ENCODE data around the gene CCND1.
A peak's percentile ranks its signal among the peaks of the same experiment; 100 is the strongest.

Gene CCND1

DNA sequence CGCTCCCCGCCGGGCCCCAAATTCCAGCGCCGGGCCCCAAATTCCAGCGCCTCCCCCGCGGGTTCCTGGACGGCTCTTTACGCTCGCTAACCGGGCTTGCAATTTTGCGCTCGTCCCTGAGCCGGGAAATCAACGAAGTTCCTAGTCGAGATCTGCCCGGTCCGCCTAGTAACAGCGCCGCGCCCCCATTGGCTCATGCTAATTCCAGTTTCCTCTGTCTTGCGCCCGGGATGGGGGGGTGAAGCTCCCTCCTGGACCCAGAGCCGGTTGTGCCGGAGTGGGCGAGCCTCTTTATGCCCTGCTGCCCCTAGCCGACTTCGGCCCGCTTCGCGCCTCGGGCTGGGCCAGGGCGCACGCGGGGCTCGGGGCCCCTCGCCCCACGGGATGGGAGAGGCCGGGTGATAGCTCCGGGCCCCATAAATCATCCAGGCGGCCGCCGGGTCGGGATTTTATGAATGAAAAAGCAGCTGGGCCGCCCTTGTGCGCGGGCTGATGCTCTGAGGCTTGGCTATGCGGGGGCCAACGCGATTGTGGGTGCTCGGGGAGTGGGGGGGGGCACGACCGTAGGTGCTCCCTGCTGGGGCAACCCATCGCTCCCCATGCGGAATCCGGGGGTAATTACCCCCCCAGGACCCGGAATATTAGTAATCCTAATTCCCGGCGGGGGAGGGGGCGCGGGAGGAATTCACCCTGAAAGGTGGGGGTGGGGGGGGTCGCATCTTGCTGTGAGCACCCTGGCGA lies 1.8 kb upstream of the CCND1 start:
- FAIRE-seq: peak; percentile 49
- peak; percentile 40 for DNase-seq (ENCODE audit: extremely low spot score, insufficient read length, low read depth)

DNA sequence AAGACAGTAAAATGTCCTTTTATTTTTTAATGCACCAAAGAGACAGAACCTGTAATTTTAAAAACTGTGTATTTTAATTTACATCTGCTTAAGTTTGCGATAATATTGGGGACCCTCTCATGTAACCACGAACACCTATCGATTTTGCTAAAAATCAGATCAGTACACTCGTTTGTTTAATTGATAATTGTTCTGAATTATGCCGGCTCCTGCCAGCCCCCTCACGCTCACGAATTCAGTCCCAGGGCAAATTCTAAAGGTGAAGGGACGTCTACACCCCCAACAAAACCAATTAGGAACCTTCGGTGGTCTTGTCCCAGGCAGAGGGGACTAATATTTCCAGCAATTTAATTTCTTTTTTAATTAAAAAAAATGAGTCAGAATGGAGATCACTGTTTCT lies 1.1 kb upstream of the CCND1 start:
- FAIRE-seq: no peak
- no peak for DNase-seq (ENCODE audit: extremely low spot score, insufficient read length, low read depth)

DNA sequence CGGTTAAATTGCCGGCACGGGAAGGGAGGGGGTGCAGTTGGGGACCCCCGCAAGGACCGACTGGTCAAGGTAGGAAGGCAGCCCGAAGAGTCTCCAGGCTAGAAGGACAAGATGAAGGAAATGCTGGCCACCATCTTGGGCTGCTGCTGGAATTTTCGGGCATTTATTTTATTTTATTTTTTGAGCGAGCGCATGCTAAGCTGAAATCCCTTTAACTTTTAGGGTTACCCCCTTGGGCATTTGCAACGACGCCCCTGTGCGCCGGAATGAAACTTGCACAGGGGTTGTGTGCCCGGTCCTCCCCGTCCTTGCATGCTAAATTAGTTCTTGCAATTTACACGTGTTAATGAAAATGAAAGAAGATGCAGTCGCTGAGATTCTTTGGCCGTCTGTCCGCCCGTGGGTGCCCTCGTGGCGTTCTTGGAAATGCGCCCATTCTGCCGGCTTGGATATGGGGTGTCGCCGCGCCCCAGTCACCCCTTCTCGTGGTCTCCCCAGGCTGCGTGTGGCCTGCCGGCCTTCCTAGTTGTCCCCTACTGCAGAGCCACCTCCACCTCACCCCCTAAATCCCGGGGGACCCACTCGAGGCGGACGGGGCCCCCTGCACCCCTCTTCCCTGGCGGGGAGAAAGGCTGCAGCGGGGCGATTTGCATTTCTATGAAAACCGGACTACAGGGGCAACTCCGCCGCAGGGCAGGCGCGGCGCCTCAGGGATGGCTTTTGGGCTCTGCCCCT lies 529 bp upstream of the CCND1 start:
- no peak for FAIRE-seq
- no peak for DNase-seq (ENCODE audit: extremely low spot score, insufficient read length, low read depth)

DNA sequence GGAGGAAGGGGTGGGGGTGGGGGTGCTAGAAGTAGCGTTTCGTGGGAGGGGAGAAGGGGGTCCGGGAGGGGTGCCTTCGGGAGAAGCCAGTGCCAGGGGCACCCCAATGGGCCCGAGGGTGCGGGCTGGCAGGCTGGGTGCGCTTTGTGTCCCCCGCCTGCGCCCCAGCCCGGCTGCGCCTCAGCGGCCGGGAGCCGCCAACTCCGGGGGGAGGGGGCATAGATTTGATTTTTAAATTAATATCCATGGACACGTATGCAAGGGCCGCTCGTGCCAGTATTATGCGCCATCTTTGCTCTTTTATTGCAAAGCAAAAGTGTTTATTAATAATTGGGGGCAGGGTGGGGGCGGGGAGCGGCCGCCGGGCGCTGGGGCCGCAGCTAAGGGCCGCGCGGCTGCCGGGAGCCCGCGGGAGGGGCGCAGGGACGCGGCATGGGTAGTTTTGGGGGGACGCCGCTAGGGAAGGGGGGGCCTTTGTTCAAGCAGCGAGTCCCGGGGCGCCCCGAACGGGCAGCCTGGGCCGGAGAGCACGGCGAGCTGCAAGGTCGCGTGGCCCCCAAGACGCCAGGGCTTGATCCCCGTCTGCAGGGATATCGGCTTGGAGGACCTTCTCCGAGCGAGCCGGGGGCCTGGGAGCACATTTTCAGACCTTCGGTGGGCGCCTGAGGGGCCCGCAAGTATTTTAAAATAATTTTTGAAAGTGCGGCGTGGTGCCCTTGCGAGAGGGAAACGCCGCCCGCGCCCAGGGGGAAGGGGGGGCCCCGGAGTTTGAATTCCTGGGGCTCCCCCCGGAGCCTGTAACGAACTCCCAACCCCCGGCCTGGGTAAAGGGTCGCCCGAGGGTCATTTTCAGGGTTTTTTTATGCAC lies 959 bp downstream of the CCND1 start:
- no peak for DNase-seq (ENCODE audit: extremely low spot score, insufficient read length, low read depth)
- no peak for FAIRE-seq

DNA sequence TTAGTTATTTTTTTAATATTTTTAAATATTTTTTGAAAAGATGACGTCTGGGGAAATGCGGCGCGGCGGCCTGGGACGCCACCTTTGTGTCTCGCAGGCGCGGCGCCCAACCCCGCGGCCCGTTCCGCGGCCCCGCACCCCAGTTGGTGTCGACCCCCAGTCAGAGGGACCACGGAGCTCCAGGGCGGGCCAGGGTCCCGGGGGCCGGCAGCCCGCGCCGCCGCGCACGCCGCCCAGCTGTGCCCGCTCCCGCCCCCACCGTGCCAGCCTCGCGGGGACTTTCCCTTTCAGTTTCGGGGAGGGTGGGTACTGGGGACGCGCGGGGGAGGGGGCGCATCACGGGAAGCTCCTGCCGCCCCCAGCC lies 1.6 kb downstream of the CCND1 start:
- no peak for FAIRE-seq
- no peak for DNase-seq (ENCODE audit: extremely low spot score, insufficient read length, low read depth)

DNA sequence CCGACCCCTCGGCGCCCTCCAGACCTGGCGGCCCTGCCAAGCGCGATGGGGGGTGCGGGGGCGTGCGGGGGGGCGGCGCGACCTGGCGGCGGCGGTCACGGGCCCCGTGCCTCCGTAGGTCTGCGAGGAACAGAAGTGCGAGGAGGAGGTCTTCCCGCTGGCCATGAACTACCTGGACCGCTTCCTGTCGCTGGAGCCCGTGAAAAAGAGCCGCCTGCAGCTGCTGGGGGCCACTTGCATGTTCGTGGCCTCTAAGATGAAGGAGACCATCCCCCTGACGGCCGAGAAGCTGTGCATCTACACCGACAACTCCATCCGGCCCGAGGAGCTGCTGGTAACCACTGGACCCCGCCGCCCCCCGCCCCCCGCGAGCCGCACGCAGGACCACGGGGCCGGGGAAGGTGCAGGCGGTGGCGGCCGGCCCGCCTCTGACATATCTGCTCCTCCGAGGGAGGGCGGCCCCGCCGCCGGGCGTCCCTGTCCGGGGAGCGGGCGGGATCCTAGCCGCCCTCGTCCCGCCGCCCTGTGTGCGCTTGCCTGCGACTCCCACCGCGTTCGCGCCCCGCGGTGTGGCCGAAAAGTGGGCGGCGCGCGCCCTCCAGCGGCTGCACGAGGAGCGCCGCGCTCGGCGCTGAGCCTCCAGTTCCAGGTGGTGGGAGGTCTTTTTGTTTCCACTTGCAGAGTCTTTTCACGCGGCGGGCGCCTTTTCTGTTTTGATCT lies 2.1 kb downstream of the CCND1 start:
- DNase-seq (ENCODE audit: extremely low spot score, insufficient read length, low read depth): peak; percentile 82
- peak; percentile 52 for FAIRE-seq

DNA sequence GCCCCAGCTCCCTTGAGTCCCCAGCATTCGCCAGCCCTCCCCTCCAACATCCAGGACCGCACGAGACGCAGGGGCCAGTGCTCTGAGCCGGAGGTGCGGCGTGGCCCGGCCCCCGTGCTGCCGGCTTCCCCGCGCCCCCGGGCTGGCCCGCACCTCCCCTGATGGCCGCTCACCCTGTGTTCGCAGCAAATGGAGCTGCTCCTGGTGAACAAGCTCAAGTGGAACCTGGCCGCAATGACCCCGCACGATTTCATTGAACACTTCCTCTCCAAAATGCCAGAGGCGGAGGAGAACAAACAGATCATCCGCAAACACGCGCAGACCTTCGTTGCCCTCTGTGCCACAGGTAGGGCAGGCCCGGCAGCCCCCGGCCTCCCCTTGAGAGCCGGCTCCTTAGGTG lies 2.7 kb downstream of the CCND1 start:
- FAIRE-seq (no peak), DNase-seq (ENCODE audit: extremely low spot score, insufficient read length, low read depth) (no peak)

DNA sequence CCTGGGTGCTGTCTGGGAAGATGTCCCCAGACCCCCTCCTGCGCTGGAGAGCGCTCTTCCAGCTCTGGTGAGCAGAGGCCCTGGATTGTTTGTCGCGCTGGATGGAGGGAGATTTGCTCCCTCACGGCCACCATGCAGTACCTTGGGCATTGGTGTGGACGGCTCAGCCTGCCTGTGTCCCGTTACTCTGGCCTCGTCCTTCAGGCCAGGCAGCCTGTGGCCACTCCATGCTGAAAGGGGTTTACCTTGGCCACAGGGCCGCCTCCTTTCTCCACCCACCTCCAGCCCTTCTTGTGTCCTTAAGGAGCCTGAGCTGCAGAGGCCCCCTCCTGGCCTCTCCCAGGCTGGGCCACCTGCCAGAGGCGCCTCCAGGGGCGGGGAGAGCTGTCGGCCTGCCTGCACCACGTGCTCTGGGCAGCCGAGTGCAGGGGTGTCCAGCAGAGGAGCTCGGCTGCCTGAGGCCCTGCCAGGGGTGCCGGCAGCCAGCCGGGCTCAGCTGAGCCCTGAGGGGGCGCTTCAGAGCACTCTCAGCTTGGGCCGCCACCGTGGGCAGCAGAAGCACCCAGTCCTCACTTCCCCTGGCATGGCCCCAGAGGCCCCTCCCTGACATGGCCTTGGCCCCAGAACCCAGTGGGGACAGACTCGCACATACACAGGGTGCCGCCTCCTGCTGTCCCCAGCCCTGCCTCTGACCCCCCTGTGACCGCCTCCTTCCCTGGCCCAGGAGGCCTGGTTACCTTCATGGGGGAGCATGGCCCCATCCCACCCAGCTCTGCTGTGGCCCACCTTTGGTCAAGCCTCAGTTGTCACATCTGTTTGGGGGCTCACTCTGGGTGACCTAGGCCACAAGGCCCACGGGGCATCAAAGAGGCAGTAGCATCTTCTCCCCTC lies 3.4 kb downstream of the CCND1 start:
- FAIRE-seq (no peak), DNase-seq (ENCODE audit: extremely low spot score, insufficient read length, low read depth) (no peak)

DNA sequence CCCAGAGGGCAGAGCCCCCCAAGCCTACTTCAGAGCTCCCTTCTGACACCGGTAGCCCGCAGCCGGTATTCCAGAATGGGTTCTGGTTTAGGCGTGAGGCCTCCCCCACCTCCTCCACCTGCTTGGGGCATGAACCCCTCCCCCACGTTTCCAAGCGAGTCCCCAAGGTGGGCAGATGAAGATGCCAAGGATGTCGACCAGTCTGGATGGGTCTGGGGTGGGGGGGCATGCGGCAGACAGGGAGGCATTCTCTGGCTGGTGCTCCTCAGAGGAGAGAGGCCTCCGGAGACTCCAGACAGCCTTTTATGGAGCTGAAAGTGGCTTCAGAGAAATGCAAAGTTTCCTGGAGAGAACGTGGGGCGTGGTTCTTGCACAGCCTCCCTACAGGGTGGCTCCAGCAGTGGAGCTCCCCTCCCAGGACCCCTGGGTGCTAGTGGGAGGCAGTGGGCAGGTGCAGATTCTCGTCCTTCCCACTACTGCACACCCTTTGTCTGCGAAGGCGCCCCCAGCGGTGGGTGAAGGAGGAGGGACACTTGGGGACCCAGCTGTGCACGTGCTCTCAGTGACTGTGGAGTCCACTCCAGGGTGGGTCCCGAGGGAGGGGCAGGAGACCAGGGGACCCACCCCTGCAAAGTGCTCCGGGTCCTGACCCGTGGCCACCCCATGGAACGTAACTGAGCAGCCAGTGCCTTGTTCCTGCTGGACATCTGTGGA lies 4.2 kb downstream of the CCND1 start:
- FAIRE-seq: no peak

DNA sequence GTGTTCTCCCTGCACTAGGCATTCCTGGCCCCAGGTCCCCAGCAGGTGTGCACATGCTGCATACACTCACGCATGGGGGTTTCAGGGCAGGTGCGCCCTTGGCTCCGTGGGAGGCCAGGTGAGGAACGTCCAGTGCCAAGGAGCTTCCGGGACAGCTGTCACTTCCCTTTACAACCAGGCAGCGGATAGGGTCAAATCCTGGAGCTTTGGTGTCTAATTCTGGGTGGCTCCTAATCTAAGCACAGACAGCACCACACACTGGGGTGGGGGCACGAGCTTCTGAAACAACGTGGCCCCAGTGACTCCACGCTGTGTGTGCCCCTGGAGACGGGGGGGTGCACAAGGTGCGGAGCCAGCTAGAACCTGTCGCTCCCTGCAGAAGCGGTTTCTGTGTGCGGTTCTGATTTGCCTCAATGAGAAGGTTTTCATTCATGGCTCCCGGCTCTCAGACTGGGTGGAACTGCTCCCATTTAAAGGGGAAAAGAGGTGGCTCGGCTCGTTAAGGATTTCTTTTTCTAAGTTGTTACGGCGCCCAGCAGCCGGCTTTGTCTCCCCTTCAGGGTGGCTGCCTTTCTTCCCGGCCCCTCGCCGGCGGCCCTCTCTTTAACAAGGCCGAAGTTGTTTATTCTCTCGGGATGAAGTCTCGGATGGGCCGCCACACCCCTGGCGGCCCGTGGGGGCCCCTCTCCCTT lies 5.0 kb downstream of the CCND1 start:
- DNase-seq (ENCODE audit: extremely low spot score, insufficient read length, low read depth) (no peak), FAIRE-seq (no peak)

More for the DNA sequence above, 4.2 kb downstream of the CCND1 start:
- no peak for DNase-seq (ENCODE audit: extremely low spot score, insufficient read length, low read depth)

DNA sequence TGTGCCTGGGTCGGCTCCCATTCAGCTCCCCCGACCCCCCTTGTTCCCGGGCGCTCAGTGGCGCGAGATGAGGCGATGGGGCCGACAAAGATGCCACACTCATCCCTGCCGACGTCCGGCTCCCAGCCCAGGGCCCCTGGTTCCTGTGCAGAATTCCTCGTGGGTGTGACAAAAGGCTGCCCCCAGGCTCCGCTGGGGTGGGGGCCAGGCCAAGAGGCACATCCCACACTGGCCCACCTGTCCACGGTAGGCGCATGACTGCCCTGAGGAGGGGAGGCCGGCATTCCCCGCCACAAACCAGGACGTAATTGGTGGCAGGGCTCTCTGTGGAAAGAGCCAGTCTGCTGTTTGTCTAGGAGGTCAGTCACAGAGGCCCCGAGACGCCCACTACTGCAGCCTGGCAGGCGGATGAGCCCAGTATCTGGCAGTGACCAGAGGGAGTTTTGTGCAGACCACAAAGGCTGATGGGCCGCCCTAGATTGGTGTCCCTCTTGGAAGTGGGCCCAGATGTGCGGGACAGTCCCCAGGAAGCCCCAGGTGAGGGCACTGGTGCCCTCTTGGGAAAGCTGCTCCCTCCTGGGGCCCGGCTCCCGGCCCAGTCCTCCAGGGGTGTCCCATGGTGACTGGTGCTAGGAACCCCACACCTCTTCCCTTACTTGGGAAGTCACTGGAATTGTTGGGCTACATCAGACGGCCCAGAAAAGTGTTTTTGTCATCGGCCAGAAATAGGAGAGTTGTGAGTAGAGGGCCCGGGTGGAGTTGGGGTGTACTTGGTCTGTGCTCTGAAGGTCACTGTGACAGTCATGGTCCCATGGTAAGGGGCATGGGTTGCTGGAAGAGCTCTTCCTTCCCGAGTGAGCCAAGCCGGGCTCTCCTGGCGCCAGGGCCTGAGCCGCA lies 5.8 kb downstream of the CCND1 start:
- FAIRE-seq: no peak
- DNase-seq (ENCODE audit: extremely low spot score, insufficient read length, low read depth): no peak

DNA sequence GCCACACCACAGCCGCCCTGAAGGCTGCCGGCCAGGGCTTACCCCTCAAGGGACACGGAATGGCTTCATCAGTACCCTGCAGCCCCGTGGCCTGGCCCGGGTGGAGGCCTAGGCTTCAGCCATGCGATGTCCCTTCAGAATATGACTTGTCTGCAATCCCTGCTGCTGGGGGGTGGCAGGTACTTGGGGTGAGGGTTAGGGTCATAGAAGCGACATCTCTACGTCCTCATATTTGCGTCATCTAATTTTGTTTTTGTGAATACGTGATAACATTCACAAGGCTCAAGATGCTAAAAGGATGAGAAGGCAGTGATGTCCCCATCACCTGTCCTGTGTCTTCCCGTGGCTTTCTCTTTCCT lies 6.4 kb downstream of the CCND1 start:
- DNase-seq (ENCODE audit: extremely low spot score, insufficient read length, low read depth): no peak
- no peak for FAIRE-seq

DNA sequence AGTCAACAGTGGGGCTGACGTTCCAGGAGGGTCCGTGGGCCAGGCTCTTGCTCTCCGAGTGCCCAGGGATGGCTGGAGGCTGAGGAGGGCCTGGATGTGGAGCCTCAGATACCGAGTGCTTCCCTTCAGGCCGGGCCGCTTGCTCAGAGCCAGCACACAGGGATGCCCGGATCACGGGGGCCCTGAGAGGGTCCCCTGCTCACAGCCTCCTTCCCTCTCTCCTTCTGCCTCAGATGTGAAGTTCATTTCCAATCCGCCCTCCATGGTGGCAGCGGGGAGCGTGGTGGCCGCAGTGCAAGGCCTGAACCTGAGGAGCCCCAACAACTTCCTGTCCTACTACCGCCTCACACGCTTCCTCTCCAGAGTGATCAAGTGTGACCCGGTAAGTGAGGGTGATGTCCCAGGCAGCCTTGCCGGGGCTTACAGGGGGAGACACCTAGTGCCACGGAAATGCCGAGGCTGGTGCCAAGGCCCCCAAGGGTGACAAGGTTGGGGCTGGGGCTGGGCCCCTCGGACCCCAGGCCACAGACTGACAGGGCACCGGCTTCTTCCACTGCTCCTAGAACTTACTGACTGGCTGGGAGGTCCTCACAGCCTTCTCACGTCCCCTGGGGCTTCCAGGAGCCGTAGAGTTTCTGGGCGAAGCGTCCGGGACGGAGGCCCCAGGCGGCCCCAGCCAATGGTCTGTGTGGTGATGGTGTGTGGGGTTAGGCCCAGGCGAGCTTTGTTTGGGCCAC lies 7.0 kb downstream of the CCND1 start:
- DNase-seq (ENCODE audit: extremely low spot score, insufficient read length, low read depth) (no peak), FAIRE-seq (no peak)

DNA sequence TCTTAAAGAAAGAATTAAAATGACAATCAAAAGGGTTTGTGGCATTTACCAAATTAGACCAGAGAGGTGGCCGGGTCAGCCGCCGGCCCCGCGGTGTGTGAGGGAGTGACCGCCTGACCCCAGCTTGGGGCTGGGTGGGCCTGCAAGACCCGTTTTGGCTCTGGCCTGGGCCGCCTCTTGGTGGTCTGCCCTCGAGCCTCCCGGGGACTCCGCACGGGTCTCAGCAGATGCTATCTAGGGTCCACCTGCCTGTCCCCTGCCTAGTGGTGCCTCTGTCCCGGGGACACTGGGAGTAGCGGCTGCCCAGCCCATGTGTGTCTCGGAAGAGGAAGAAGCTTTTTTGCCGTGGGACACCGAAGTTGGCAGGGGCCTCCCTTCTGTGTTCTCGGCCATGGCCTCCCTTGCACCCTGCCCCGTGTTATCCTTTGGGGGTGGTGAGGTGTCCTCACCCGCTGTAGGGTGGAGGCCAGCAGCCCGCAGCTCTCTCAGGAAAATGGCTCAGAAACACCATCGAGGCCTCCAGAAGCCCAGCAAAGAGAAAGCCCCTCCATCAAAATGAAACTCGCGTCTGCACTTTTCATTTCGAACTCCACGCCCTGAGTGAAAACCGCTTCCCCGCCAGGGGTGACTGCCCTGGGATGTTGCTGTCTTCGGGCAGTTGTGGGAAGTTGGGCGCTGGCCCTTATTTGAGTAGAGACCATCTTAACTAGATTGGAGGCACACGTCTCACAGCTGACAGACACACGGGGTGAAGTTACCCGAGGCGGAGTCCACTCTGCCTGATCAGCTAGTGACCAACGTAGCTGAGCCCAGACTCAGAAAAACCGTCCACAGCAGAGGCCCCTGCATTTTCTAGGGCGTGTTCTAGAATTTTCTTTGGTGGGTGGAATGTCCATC lies 8.0 kb downstream of the CCND1 start:
- DNase-seq (ENCODE audit: extremely low spot score, insufficient read length, low read depth) (no peak), FAIRE-seq (no peak)

DNA sequence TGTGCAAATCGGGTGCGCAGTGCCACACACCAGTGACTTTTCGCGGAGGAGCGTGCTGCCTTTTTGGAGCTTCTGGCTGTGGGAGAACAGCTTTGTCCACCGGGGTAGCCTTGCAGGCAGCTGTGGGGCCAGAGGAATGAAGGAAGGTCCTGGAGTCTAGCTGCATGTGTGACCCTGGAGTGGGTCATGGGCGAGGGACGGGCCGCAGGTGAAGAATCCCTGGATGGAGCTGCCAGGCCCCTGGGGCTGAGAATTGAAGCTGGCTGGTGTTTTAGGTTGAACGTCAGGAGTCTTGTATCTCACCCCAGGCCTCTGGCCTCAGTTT lies 8.6 kb downstream of the CCND1 start:
- no peak for FAIRE-seq
- no peak for DNase-seq (ENCODE audit: extremely low spot score, insufficient read length, low read depth)
